Thyroid gland (tissue), 4 donors: ENCODE measurements around the gene ELFN2. TPM values are rescaled to one million over a fixed set of nuclear protein-coding genes. Genes with fewer than 3 reads are reported as not detected.

Experiments
- DNase-seq, 2 donors: peaks; one replicate each; pipeline ENCODE4 v3.0.0-alpha.2; 2019
- H3K27ac ChIP-seq, 3 donors: fragments of 200-600 bp; sonication (generic); 1 replicate in 2 of 3; 2 replicates in 1 of 3; pipeline ENCODE4 v1.5.1; 2016 to 2019; ENCODE audit warnings: mild to moderate bottlenecking in 1 of 3, moderate library complexity in 1 of 3
- H3K27me3 ChIP-seq: fragments of 200-600 bp; sonication (generic); one replicate; pipeline ENCODE4 v1.5.1; 2019
- H3K36me3 ChIP-seq, 2 donors: fragments of 200-600 bp; sonication (generic); one replicate each; pipeline ENCODE4 v1.5.1; 2016 to 2019
- H3K4me1 ChIP-seq, 2 donors: fragments of 200-600 bp; sonication (generic); one replicate each; pipeline ENCODE4 v1.5.1; 2017 to 2019
- H3K4me3 ChIP-seq, 3 donors: fragments of 200-600 bp; sonication (generic); replicated peaks in 1 of 3; 1 replicate in 2 of 3; 2 replicates in 1 of 3; pipeline ENCODE4 v1.5.1; 2016; ENCODE audit warnings: mild to moderate bottlenecking in 1 of 3
- H3K9me3 ChIP-seq: fragments of 200-600 bp; sonication (generic); one replicate; pipeline ENCODE4 v1.5.1; 2017
- CTCF ChIP-seq, 6 experiments: fragments of 200-600 bp in 3 of 6; fragments of 450-650 bp in 3 of 6; sonication (generic) in 3 of 6; IDR thresholded peaks; one replicate each; pipeline ENCODE4 v1.5.1; 2016 to 2019; ENCODE audit warnings: antibody characterized with exemption in 6 of 6, mild to moderate bottlenecking in 2 of 6, inconsistent platforms in 1 of 6, moderate library complexity in 1 of 6
- POLR2A ChIP-seq, 2 donors: fragments of 450-650 bp; IDR thresholded peaks; one replicate each; pipeline ENCODE4 v1.6.1; 2017; ENCODE audit warnings: antibody characterized with exemption in 2 of 2, mild to moderate bottlenecking in 2 of 2, moderate library complexity in 1 of 2
- WGBS, 2 donors: methylation state at CpG; one replicate each; pipeline ENCODE4 v1.1.5; 2017; 5-methylcytosine and 5-hydroxymethylcytosine counted together
- intact Hi-C: fragments of 100-400 bp; cut with DNase I; formaldehyde crosslinking; loops from one replicate; pipeline ENCODE4 v1.15.1; 2023
- total RNA-seq, 4 donors: library from RNA; depleted of rRNA; stranded (reverse); fragments of >200 nt; gene quantifications; one replicate each; pipeline ENCODE4 v1.2.3, GENCODE V29; 2016

Gene ELFN2
- total RNA-seq, 4 donors from 2014 or later = 0.05 TPM; not detected in 3

DNA sequence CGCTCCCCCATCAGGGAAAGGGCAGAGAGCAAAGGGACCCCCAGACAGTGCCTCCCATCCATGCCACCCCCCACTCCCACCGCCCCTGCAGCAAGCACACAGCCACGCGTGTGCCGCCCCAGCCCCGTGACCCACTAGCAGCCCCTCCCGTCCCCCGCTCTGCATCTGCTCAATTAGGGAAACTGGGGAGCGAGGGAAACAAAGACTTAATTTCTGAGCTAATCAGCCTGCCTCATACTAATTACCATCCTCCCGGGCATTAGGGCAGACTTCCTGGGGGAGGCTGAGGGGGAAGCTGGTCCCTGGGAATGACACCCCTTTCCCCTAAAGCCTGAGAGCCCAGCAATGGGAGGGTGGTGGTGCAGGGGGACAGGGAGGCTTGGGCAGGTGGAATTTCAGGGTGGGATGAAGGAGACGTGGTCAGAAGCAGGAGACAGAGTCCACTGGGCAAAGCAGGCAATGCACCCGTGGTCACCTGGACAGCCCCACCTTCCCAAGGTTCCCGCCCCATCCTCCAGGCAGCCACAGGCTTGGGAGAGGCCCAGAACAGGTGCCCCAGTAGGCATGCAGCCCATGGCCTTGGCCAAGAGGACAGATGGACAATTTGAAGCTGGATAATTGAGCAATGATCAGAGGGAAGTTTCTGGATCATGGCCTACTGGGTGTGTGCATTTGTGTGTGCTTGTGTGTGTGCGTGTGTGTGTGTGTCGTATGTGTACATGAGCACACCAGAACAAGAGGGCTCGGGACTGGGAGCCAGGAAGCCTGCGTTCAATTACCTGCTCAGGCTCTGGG, 20.6 kb downstream of the ELFN2 start:
- Histone ChIP-seq H3K4me1 (peaks cover 5 to 14% of the 10 kb centered on the region in 2 donors), H3K36me3 (no peaks in the 10 kb centered on the region), H3K9me3 (no peaks in the 10 kb centered on the region), H3K27me3 (no peaks in the 10 kb centered on the region), H3K4me3 (no peak overlapping the region), H3K27ac (no peak overlapping the region)
- 73 to 78% methylated on average over 12 to 17 of the region's 17 CpGs for WGBS, 2 donors
- intact Hi-C loops = no loop called here
- no peak for DNase-seq
- TF ChIP-seq POLR2A (IDR thresholded peaks at IDR 0.05) (no peak), CTCF (IDR thresholded peaks at IDR 0.05) (no peak)

DNA sequence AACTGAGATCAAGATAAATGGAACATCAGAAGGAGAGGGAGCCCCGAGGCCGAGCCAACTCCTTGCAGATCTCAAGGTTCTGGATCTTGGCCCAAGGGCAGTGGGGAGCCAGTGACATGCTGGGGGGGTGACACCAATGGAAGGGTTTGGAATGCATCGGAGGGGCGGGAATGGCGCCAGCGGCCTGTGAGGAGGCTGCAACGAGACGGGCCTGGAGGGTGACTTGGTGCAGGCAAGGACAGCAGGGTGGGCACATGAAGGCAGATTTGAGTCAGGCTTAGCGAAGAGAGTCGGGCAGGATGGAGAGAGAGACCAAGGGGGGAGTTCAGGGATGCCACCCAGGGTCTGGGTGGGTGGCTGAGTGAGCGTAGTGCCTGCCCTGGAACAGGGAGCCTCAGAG, 23.2 kb downstream of the ELFN2 start:
- TF ChIP-seq CTCF (IDR thresholded peaks at IDR 0.05) = no peak
- TF ChIP-seq POLR2A (IDR thresholded peaks at IDR 0.05) = no peak
- Histone ChIP-seq H3K27ac (no peak overlapping the region), H3K27me3 (no peaks in the 10 kb centered on the region), H3K4me3 (no peak overlapping the region), H3K4me1 (peaks cover 0 to under 1% of the 10 kb centered on the region in 2 donors), H3K9me3 (no peaks in the 10 kb centered on the region), H3K36me3 (no peaks in the 10 kb centered on the region)
- no peak for DNase-seq
- intact Hi-C loops = no loop called here
- WGBS, 2 donors = 87 to 88% methylated on average over 11 of the region's 11 CpGs

- no peak overlapping the region for H3K4me3 ChIP-seq
- no peaks in the 10 kb centered on the region for H3K9me3 ChIP-seq
- H3K27me3 ChIP-seq = no peaks in the 10 kb centered on the region
- WGBS, 2 donors = 44 to 51% methylated on average over 18 to 23 of the region's 26 CpGs
- DNase-seq = no peak
- no peaks in the 10 kb centered on the region for H3K36me3 ChIP-seq
- no peaks in the 10 kb centered on the region for H3K4me1 ChIP-seq
- intact Hi-C loops = no loop called here
- no peak overlapping the region for H3K27ac ChIP-seq
- TF ChIP-seq CTCF (IDR thresholded peaks at IDR 0.05) (no peak), POLR2A (IDR thresholded peaks at IDR 0.05) (no peak)
Measured at GRCh38 chr22:37403267-37403960, 23.9 kb downstream of the ELFN2 start.

GRCh38 chr22:37402184-37402506, 25.1 kb downstream of the ELFN2 start:
- H3K4me1 ChIP-seq = no peaks in the 10 kb centered on the region
- no peaks in the 10 kb centered on the region for H3K27me3 ChIP-seq
- DNase-seq = no peak
- no peaks in the 10 kb centered on the region for H3K9me3 ChIP-seq
- no peak overlapping the region for H3K27ac ChIP-seq
- 69 to 74% methylated on average over 3 to 10 of the region's 10 CpGs for WGBS, 2 donors
- intact Hi-C loops = no loop called here
- TF ChIP-seq POLR2A (IDR thresholded peaks at IDR 0.05) = no peak
- TF ChIP-seq CTCF (IDR thresholded peaks at IDR 0.05) = no peak
- no peaks in the 10 kb centered on the region for H3K36me3 ChIP-seq
- H3K4me3 ChIP-seq = no peak overlapping the region
